OCI-LY1 (cell line): Measurements from ENCODE around the gene TSKU.

Experiments
- H2AFZ ChIP-seq: fragments of 200-600 bp; sonication (generic), shearing (Covaris generic); 2 replicates; pipeline ENCODE4 v1.6.0; 2014; ENCODE audit warnings: antibody characterized with exemption, mild to moderate bottlenecking, low read length
- H3F3A ChIP-seq: fragments of 200-600 bp; sonication (generic), shearing (Covaris generic); 2 replicates; pipeline ENCODE4 v1.6.0; 2014; ENCODE audit warnings: mild to moderate bottlenecking, antibody characterized with exemption, low read length, moderate library complexity; ENCODE audit not compliant: insufficient read depth
- H3K27ac ChIP-seq: fragments of 200-600 bp; sonication (generic); 2 replicates; pipeline ENCODE4 v1.5.1; 2014; ENCODE audit warnings: low read length, mixed run types, mild to moderate bottlenecking, low read depth; ENCODE audit not compliant: poor library complexity, severe bottlenecking
- H3K27me3 ChIP-seq: fragments of 200-600 bp; sonication (generic); 2 replicates; pipeline ENCODE4 v1.6.0; 2014; ENCODE audit warnings: antibody characterized with exemption, mild to moderate bottlenecking, low read length, moderate library complexity; ENCODE audit not compliant: insufficient read depth
- H3K36me3 ChIP-seq: fragments of 200-600 bp; sonication (generic); 2 replicates; pipeline ENCODE4 v1.6.1; 2014; ENCODE audit warnings: mild to moderate bottlenecking, antibody characterized with exemption, low read length, moderate library complexity, mixed read lengths; ENCODE audit not compliant: insufficient read depth
- H3K4me1 ChIP-seq: fragments of 200-600 bp; sonication (generic); 2 replicates; pipeline ENCODE4 v1.5.1; 2014; ENCODE audit warnings: mild to moderate bottlenecking, low read length, moderate library complexity; ENCODE audit not compliant: insufficient read depth, severe bottlenecking
- H3K4me2 ChIP-seq: fragments of 200-600 bp; sonication (generic), shearing (Covaris generic); 2 replicates; pipeline ENCODE4 v1.6.1; 2014; ENCODE audit warnings: low read length
- H3K4me3 ChIP-seq: fragments of 200-600 bp; sonication (generic); 2 replicates; pipeline ENCODE4 v1.5.1; 2014; ENCODE audit warnings: low read length, low read depth, mild to moderate bottlenecking, mixed read lengths; ENCODE audit not compliant: poor library complexity, severe bottlenecking
- H3K79me2 ChIP-seq: fragments of 200-600 bp; shearing (Covaris generic); 2 replicates; pipeline ENCODE4 v1.6.1; 2016; ENCODE audit warnings: mixed run types, low read length, mixed read lengths; ENCODE audit not compliant: insufficient read depth
- H3K9ac ChIP-seq: fragments of 200-600 bp; sonication (generic), shearing (Covaris generic); 2 replicates; pipeline ENCODE4 v1.6.1; 2014; ENCODE audit warnings: mild to moderate bottlenecking, low read length, mixed read lengths
- H3K9me2 ChIP-seq: fragments of 200-600 bp; sonication (generic), shearing (Covaris generic); 2 replicates; pipeline ENCODE4 v1.6.1; 2014; ENCODE audit warnings: low read depth, mild to moderate bottlenecking, low read length, mixed read lengths
- H3K9me3 ChIP-seq: fragments of 200-600 bp; shearing (Covaris generic); 2 replicates; pipeline ENCODE4 v1.6.1; 2014; ENCODE audit warnings: low read length, mixed read lengths
- H4K20me1 ChIP-seq: fragments of 200-600 bp; sonication (generic), shearing (Covaris generic); 2 replicates; pipeline ENCODE4 v1.6.0; 2016; ENCODE audit warnings: mild to moderate bottlenecking, low read length; ENCODE audit not compliant: insufficient read depth
- EZH2 ChIP-seq: fragments of 200-600 bp; sonication (generic), shearing (Covaris generic); IDR thresholded peaks from 2 replicates; pipeline ENCODE4 v1.8.0; 2017; ENCODE audit warnings: borderline replicate concordance, mixed run types, mild to moderate bottlenecking, antibody characterized with exemption, low read length, moderate library complexity, mixed read lengths
- TF ChIP-seq, protein P1 (sequence below): fragments of 200-600 bp; sonication (generic), shearing (Covaris generic); IDR thresholded peaks from 2 replicates; pipeline ENCODE4 v1.5.1; 2017; ENCODE audit warnings: mild to moderate bottlenecking, antibody characterized with exemption, low read length, moderate library complexity, mixed read lengths

Gene TSKU

GRCh38 chr11:76735841-76736240 lies 47.3 kb upstream of the TSKU start:
- Histone ChIP-seq H3K9me3 (no peaks in the 10 kb centered on the region), H3K4me2 (no peak overlapping the region), H4K20me1 (no peaks in the 10 kb centered on the region), H3K36me3 (no peaks in the 10 kb centered on the region), H3K27ac (no peak overlapping the region), H3F3A (no peaks in the 10 kb centered on the region), H2AFZ (no peak overlapping the region), H3K79me2 (no peaks in the 10 kb centered on the region), H3K4me3 (no peak overlapping the region), H3K9ac (no peak overlapping the region), H3K27me3 (peaks cover 4% of the 10 kb centered on the region), H3K9me2 (no peaks in the 10 kb centered on the region), H3K4me1 (no peaks in the 10 kb centered on the region)
- no peak for TF ChIP-seq EZH2
- TF ChIP-seq, protein P1, sequence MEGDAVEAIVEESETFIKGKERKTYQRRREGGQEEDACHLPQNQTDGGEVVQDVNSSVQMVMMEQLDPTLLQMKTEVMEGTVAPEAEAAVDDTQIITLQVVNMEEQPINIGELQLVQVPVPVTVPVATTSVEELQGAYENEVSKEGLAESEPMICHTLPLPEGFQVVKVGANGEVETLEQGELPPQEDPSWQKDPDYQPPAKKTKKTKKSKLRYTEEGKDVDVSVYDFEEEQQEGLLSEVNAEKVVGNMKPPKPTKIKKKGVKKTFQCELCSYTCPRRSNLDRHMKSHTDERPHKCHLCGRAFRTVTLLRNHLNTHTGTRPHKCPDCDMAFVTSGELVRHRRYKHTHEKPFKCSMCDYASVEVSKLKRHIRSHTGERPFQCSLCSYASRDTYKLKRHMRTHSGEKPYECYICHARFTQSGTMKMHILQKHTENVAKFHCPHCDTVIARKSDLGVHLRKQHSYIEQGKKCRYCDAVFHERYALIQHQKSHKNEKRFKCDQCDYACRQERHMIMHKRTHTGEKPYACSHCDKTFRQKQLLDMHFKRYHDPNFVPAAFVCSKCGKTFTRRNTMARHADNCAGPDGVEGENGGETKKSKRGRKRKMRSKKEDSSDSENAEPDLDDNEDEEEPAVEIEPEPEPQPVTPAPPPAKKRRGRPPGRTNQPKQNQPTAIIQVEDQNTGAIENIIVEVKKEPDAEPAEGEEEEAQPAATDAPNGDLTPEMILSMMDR, result no peak

DNA sequence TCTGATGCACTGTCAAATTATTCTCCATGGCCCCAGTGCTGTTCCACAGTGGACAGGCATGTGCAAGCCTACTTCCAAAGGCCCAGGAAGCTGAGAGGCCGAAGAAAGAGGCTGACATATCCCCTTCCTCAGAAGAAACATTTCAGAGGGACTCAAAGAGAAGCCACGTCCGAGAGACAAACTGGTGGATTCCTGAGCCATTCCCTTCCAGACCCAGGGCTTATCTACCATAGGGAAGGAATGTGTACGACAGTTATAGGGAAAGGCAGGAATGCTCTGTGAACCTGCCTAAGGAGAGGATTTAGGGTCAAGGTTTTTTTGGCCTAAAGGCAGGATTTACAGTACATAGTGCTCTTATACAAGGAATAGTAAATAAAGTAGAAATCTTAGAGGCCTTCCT lies 46.9 kb upstream of the TSKU start:
- no peak overlapping the region for H3K4me2 ChIP-seq

DNA sequence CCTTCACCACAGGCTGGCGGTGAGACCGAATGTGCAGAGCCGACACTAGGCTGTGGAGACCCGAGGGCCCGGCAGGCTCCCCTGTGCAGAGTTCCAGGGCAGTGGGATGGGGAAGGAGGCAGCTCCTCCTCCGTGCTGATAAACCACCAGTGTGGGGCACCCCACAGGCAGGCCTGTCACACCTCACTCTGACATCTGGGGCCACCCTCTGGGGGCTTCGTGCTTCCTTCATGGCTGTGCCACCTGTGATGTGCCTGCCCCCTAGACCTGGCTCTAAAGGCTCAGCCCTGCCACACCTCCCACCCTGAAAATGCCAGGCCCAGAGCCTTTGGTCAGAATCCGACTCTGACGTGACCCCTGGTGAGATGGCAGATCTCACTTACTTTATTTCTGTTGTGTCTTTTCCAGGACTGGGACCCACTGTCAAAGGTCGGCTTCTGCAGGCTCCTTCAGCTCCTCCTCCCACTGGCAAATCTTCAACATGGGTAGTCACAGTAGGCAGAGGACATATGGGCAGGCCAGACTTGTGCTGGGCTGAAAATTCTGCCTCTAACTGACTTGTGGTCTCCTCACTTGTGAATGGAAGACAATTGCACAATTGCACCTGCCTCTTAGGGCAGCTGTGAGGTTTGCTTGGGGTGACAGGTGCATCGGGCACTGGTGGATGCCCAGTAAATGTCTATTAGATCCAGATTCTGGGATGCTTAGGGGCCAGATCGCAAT lies 46.2 kb upstream of the TSKU start:
- no peak overlapping the region for H3K4me2 ChIP-seq
- H3K9me2 ChIP-seq, result no peaks in the 10 kb centered on the region
- TF ChIP-seq EZH2, result no peak
- TF ChIP-seq, protein P1, result no peak
- no peaks in the 10 kb centered on the region for H4K20me1 ChIP-seq
- H3K9ac ChIP-seq, result no peak overlapping the region
- H3K79me2 ChIP-seq, result no peaks in the 10 kb centered on the region
- H3K4me1 ChIP-seq, result no peaks in the 10 kb centered on the region
- no peaks in the 10 kb centered on the region for H3K9me3 ChIP-seq
- H3K27me3 ChIP-seq, result peaks cover 4% of the 10 kb centered on the region
- H3K4me3 ChIP-seq, result no peak overlapping the region
- H2AFZ ChIP-seq, result no peak overlapping the region
- no peak overlapping the region for H3K27ac ChIP-seq
- H3K36me3 ChIP-seq, result no peaks in the 10 kb centered on the region
- no peaks in the 10 kb centered on the region for H3F3A ChIP-seq

More for the DNA sequence above, 46.9 kb upstream of the TSKU start:
- Histone ChIP-seq H3K27ac (no peak overlapping the region), H2AFZ (no peak overlapping the region), H3F3A (no peaks in the 10 kb centered on the region), H4K20me1 (no peaks in the 10 kb centered on the region), H3K4me1 (no peaks in the 10 kb centered on the region), H3K9me3 (no peaks in the 10 kb centered on the region), H3K27me3 (peaks cover 4% of the 10 kb centered on the region), H3K9me2 (no peaks in the 10 kb centered on the region), H3K9ac (no peak overlapping the region), H3K36me3 (no peaks in the 10 kb centered on the region), H3K79me2 (no peaks in the 10 kb centered on the region), H3K4me3 (no peak overlapping the region)
- no peak for TF ChIP-seq EZH2
- TF ChIP-seq, protein P1, result no peak
